Psoas muscle (tissue), 8 donors: ENCODE results near the gene KRTAP10-6. TPM values are rescaled to one million over a fixed set of nuclear protein-coding genes. Genes with fewer than 3 reads are reported as not detected.
"Not testable (repeated sequence)": the region's sequence is repeated elsewhere in the genome, so short reads cannot be mapped to it uniquely, and the experiment has no call there.

ENCODE experiments used
- ATAC-seq, 4 donors: fragments of 200-7000 bp; cut with Tn5 transposase; one replicate each; pipeline ENCODE4 v1.9.1; 2020; ENCODE audit warnings: moderate library complexity in 3 of 4, mild to moderate bottlenecking in 2 of 4
- DNase-seq, 2 donors: peaks; one replicate each; pipeline ENCODE4 v3.0.0-alpha.2; 2020
- H3K27ac ChIP-seq: fragments of 200-600 bp; one replicate; pipeline ENCODE4 v1.8.0; 2022
- H3K27me3 ChIP-seq, 3 donors: fragments of 200-600 bp in 1 of 3; one replicate each; pipeline versions ENCODE4 v1.6.1 to v1.8.0; 2013 to 2022; ENCODE audit warnings: low read length in 2 of 3, mild to moderate bottlenecking in 2 of 3, moderate library complexity in 1 of 3; ENCODE audit not compliant: insufficient read depth in 3 of 3
- H3K36me3 ChIP-seq, 2 donors: fragments of 200-600 bp in 1 of 2; one replicate each; pipeline versions ENCODE4 v1.6.1 to v1.8.0; 2013 to 2022; ENCODE audit warnings: low read depth in 1 of 2, mild to moderate bottlenecking in 1 of 2, moderate library complexity in 1 of 2; ENCODE audit not compliant: insufficient read depth in 1 of 2
- H3K4me1 ChIP-seq: fragments of 200-600 bp; one replicate; pipeline ENCODE4 v1.8.0; 2022
- H3K4me3 ChIP-seq: fragments of 200-600 bp; one replicate; pipeline ENCODE4 v1.8.0; 2022; ENCODE audit warnings: mild to moderate bottlenecking
- H3K9me3 ChIP-seq: fragments of 200-600 bp; one replicate; pipeline ENCODE4 v1.8.0; 2022
- CTCF ChIP-seq: fragments of 200-600 bp; IDR thresholded peaks from one replicate; pipeline ENCODE4 v1.8.0; 2022; ENCODE audit warnings: antibody characterized with exemption
- WGBS, 3 donors: extraction: QIAGEN DNeasy Blood & Tissue Kit; methylation state at CpG; one replicate each; pipeline versions ENCODE4 v1.1.6 to v1.1.7; 2013; 5-methylcytosine and 5-hydroxymethylcytosine counted together
- intact Hi-C, 2 donors: fragments of 100-400 bp; cut with DNase I; formaldehyde crosslinking; loops; one replicate each; pipeline versions ENCODE4 v1.11.0 to v1.14.2; 2022
- polyA plus RNA-seq, 3 donors: library from polyadenylated mRNA; stranded (reverse); fragments of 200-250 nt; gene quantifications; one replicate each; pipeline ENCODE4 v1.2.3, GENCODE V29; 2013
- total RNA-seq, 4 donors: library from RNA; stranded (reverse); fragmentation: NEBNext Ultra II Directional in 2 of 4; extraction: Animal tissue kit (Norgen Biotek cat#: 25700) in 2 of 4; gene quantifications; one replicate each; pipeline versions ENCODE4 v1.2.1 to v1.2.4, GENCODE V29; 2021 to 2023
- donor health status: healthy with polysubstance abuse.
- donor health status: DM: no; HTN: no; CAD: no; lungs with moderate emphysema.
- donor health status: Bipolar disorder and iron deficiency.
- donor health status: healthy.
- donor health status: DM: yes; HTN: yes; CAD: no.
- donor health status: DM: no; HTN: no; CAD: no.
- donor health status: DM: no; HTN: no; CAD: no.
- donor health status: DM: yes; HTN: yes; CAD: no.

The KRTAP10-6 gene
- total and polyA plus RNA-seq, 7 donors = not detected

GRCh38 chr21:44574457-44575306 is 17.6 kb downstream of the KRTAP10-6 start:
- Histone ChIP-seq H3K4me1 (no peaks in the 10 kb centered on the region), H3K27me3 (peaks cover 0 to 34% (median 15%) of the 10 kb centered on the region in 3 donors), H3K9me3 (peaks cover 15% of the 10 kb centered on the region), H3K4me3 (no peak overlapping the region), H3K27ac (no peak overlapping the region), H3K36me3 (no peaks in the 10 kb centered on the region)
- 25 to 37% (median 30%) methylated on average over 15 to 21 of the region's 21 CpGs for WGBS, 3 donors
- intact Hi-C loops = no loop called here
- no peak for TF ChIP-seq CTCF
- no peak for DNase-seq
- ATAC-seq = no peak

- H3K36me3 ChIP-seq, ATAC-seq, DNase-seq, intact Hi-C loops, H3K4me3 ChIP-seq, H3K4me1 ChIP-seq, H3K27ac ChIP-seq: not testable (repeated sequence)
- Histone ChIP-seq H3K27me3 (peaks cover 0 to 38% (median 18%) of the 10 kb centered on the region in 3 donors), H3K9me3 (peaks cover 15% of the 10 kb centered on the region)
- WGBS, 3 donors = 26 to 40% (median 30%) methylated on average over 20 to 22 of the region's 25 CpGs
Observed at GRCh38 chr21:44573630-44574456, 18.5 kb downstream of the KRTAP10-6 start, which contains the start of gene KRTAP10-4. Gene KRTAP10-4 (plus strand): TSS chr21:44573729. CDS start chr21:44573759, 30 bp downstream.

GRCh38 chr21:44572959-44573583 is 19.2 kb downstream of the KRTAP10-6 start:
- DNase-seq (no peak), ATAC-seq (no peak)
- Histone ChIP-seq H3K9me3 (peaks cover 15% of the 10 kb centered on the region), H3K4me3 (no peak overlapping the region), H3K36me3 (no peaks in the 10 kb centered on the region), H3K4me1 (no peaks in the 10 kb centered on the region), H3K27ac (no peak overlapping the region), H3K27me3 (peaks cover 0 to 39% (median 18%) of the 10 kb centered on the region in 3 donors)
- no peak for TF ChIP-seq CTCF
- 75 to 82% (median 78%) methylated on average over 15 of the region's 15 CpGs for WGBS, 3 donors
- intact Hi-C loops = no loop called here

- H3K4me3 ChIP-seq = no peak overlapping the region
- no peak for TF ChIP-seq CTCF
- DNase-seq = no peak
- ATAC-seq = no peak
- H3K27me3 ChIP-seq = peaks cover 0 to 49% (median 16%) of the 10 kb centered on the region in 3 donors
- WGBS, 3 donors = 88 to 91% (median 88%) methylated on average over 40 of the region's 40 CpGs
- no peaks in the 10 kb centered on the region for H3K4me1 ChIP-seq
- peaks cover 10% of the 10 kb centered on the region for H3K9me3 ChIP-seq
- intact Hi-C loops = no loop called here
- no peaks in the 10 kb centered on the region for H3K36me3 ChIP-seq
- H3K27ac ChIP-seq = no peak overlapping the region
Observed at GRCh38 chr21:44571844-44572782, 20.2 kb downstream of the KRTAP10-6 start.
